Coronary artery (tissue), 2 donors: ENCODE measurements around the gene LMOD2.

ENCODE experiments used
- DNase-seq: peaks from one replicate; pipeline ENCODE4 v3.0.0-alpha.2; 2017; ENCODE audit warnings: low spot score
- H3K27ac ChIP-seq, 2 donors: fragments of 200-600 bp; sonication (generic); one replicate each; pipeline ENCODE4 v1.5.1; 2016 to 2019
- H3K4me3 ChIP-seq: fragments of 200-600 bp; sonication (generic); 2 replicates; pipeline ENCODE4 v1.5.1; 2016; ENCODE audit warnings: mild to moderate bottlenecking, moderate library complexity
- TF ChIP-seq, protein P1 (sequence below): fragments of 200-600 bp; sonication (generic); IDR thresholded peaks from one replicate; pipeline ENCODE4 v1.5.1; 2019; ENCODE audit warnings: antibody characterized with exemption

The LMOD2 gene

DNA sequence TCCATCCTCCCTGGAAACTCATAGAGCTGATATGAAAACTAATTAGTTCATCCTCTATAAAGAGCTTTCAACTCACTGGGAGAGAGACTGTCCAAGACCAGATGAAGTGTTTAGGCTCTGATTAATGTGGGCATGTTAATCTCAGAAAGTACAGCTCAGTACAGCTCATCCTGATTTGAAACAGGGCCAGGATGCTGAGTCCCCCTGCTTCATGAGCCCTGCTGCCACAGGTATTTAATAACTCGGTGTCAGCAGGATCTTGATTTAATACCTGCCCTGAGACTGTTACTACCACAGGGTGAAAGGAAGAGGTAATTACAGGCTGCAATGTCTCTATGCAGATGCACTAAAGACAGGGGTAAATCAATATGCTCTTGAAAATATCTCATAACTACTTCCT lies 10.8 kb downstream of the LMOD2 start:
- no peak overlapping the region for H3K4me3 ChIP-seq
- H3K27ac ChIP-seq = no peak overlapping the region
- no peak for DNase-seq

DNA sequence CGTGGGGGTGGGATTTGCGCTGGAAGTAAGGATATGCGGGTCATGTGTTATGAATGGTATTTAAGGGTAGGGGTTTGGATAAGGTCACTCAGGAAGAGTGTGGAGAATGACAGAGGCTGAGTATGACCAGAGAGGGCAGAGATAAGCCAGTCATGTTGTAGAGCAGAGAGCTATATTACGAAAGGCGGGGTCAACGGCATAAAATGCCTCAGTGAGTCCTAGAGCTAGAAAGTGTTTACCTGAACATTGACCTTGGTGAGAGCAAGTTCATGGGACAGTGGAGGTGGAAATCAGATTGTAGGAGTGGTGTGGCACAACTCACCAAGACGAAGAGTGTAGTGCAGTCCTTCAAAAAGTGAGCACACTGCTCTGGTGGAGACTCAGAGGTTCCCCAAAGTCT lies 13.8 kb downstream of the LMOD2 start:
- Histone ChIP-seq H3K27ac (no peak overlapping the region), H3K4me3 (no peak overlapping the region)
- TF ChIP-seq, protein P1, sequence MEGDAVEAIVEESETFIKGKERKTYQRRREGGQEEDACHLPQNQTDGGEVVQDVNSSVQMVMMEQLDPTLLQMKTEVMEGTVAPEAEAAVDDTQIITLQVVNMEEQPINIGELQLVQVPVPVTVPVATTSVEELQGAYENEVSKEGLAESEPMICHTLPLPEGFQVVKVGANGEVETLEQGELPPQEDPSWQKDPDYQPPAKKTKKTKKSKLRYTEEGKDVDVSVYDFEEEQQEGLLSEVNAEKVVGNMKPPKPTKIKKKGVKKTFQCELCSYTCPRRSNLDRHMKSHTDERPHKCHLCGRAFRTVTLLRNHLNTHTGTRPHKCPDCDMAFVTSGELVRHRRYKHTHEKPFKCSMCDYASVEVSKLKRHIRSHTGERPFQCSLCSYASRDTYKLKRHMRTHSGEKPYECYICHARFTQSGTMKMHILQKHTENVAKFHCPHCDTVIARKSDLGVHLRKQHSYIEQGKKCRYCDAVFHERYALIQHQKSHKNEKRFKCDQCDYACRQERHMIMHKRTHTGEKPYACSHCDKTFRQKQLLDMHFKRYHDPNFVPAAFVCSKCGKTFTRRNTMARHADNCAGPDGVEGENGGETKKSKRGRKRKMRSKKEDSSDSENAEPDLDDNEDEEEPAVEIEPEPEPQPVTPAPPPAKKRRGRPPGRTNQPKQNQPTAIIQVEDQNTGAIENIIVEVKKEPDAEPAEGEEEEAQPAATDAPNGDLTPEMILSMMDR = no peak
- no peak for DNase-seq

More for the DNA sequence above, 10.8 kb downstream of the LMOD2 start:
- TF ChIP-seq, protein P1 = no peak

DNA sequence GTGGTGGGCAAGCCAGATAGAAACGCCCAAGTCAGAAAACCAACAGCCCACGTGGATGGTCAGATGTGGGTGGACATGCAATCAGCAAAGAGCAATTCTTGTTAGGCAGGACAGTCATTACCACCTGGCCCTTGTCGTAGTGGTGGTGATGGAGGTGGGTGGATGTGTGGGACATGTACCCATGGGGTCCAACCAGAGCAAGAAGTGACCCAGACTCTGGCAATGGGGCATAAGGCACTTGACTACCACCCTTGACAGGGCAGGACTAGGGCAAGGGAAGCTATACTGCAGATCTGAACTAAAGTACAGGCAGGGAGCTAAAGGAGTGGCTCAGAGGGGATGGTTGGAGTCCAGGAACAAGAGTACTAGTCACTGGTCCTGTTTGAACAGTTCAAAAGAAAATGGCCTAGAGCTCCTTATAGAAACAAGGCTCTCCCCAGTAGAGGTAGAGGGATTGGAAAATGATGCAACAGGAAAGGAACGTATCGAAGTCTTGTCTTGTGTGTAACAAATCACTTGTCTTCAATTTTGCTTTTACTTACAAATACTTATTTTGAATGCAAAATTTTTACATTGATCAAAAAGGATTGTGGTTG lies 17.6 kb downstream of the LMOD2 start:
- Histone ChIP-seq H3K4me3 (no peak overlapping the region), H3K27ac (no peak overlapping the region)
- DNase-seq = no peak
- TF ChIP-seq, protein P1 = no peak

DNA sequence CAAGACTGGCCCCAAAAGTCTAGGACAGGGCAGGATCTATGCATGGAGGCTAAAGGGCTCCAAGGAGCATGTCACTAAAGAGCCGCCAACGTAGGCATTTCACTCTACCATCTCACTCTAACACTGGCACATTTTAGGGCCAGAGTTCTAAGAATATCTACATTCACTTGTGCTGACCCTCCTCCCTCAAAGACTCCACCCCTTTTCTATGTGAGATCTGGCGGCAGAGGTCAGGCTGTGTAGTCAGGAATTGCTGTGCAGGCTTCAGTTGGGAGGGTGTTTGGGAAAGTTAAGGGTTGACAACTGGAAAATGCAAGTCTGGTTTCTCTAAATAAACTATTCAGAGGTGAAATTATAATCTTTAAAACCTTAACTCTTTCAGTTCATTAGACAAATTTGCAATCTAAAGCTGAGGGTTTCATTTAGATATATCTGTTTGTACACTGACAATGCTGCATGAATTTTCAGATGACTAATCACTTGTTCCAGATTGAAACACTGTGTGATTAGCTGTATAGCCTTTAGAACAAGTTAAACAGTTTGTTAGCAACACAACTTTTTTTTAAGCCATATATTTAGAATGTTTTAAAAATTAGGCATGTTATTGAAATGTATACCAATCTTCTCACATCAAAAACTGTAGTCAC lies 18.2 kb downstream of the LMOD2 start:
- no peak overlapping the region for H3K4me3 ChIP-seq
- TF ChIP-seq, protein P1 = no peak
- H3K27ac ChIP-seq = no peak overlapping the region
- DNase-seq = no peak

DNA sequence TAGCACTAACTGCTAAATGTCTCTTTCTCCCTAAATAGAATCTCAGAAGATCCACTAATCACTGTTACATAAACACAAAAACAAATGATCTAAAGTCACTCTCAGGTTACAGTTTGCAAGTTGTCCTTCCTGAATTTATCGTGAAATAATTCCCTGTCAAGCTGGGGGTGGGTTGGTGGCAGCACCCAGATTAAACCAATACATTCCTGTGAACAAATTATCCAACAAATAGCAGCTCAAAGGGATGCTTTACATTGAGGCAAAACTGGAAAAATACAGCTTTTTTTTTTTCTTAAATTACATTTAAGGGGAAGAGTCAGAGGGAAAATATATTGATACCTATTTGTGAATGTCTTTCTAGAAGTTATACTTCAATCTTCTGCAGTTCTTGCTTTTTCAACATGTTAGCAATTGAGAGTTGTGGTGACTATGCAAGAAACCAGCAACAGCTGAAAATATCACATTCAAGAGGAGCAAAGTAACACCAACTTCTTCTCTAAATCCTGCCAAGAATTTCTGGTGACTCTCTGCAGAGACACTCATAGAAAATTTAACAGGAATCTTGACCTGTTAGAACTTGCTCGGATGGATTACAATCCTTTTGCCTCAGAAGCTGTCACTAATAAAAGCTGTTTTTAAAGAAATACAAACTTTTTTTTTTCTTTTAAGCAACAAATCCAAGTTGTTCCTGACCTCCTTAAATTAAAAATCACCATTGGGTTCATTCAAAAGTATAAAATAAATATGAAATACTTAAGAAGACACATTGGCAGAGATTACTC lies 18.9 kb downstream of the LMOD2 start:
- DNase-seq = no peak
- Histone ChIP-seq H3K4me3 (no peak overlapping the region), H3K27ac (no peak overlapping the region)
- TF ChIP-seq, protein P1 = no peak

DNA sequence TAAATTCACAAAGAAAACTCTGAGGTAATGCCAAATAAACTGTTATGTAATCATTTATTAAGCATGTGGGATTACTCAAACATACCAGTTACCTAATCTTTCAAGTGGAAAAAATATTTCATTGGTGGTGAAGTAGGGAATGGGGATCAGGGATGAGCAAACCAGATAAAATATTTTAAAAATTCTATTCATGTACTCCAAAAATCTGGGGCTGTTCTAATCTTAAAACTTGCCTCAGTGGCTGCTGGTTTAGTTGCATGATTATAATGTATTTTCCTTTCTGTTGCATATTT lies 19.5 kb downstream of the LMOD2 start:
- Histone ChIP-seq H3K4me3 (no peak overlapping the region), H3K27ac (no peak overlapping the region)
- TF ChIP-seq, protein P1 = no peak
- DNase-seq = no peak
